WTC11 (cell line): Measurements from ENCODE around the gene ANKRD53. TPM values are rescaled to one million over a fixed set of nuclear protein-coding genes. Genes with fewer than 3 reads are reported as not detected.

ENCODE experiments used
- ATAC-seq: fragments of 200-7000 bp; cut with Tn5 transposase; 2 replicates; pipeline ENCODE4 v1.10.0; 2021; ENCODE audit warnings: mild to moderate bottlenecking, moderate library complexity
- CTCF ChIA-PET: fragments of 300-600 bp; sonication (Branson Sonifier 250); formaldehyde crosslinking; loops from one replicate; lab custom pipeline; 2021; ENCODE audit warnings: antibody characterized with exemption; lab: Charles Lee
- POLR2A ChIA-PET: fragments of 350-600 bp; sonication (Branson Sonifier 250); formaldehyde crosslinking; loops from one replicate; lab custom pipeline; 2021; ENCODE audit warnings: antibody characterized with exemption; lab: Charles Lee
- DNase-seq: peaks from one replicate; pipeline ENCODE4 v3.0.0; 2021; ENCODE audit warnings: low spot score
- H3K27ac Mint-ChIP-seq: 2 replicates; pipeline ENCODE4 v1.8.0; 2021; ENCODE audit warnings: mixed read lengths
- H3K27me3 Mint-ChIP-seq: 2 replicates; pipeline ENCODE4 v1.8.0; 2021; ENCODE audit warnings: low read depth, mild to moderate bottlenecking, moderate library complexity, mixed read lengths
- H3K36me3 Mint-ChIP-seq: 2 replicates; pipeline ENCODE4 v1.8.0; 2021; ENCODE audit warnings: mixed read lengths
- H3K4me1 Mint-ChIP-seq: 2 replicates; pipeline ENCODE4 v1.8.0; 2022; ENCODE audit warnings: mixed read lengths
- H3K4me3 Mint-ChIP-seq: 2 replicates; pipeline ENCODE4 v1.8.0; 2021; ENCODE audit warnings: mild to moderate bottlenecking, moderate library complexity, mixed read lengths
- H3K9me3 Mint-ChIP-seq: 2 replicates; pipeline ENCODE4 v1.8.0; 2021; ENCODE audit warnings: mixed read lengths
- ATF1 ChIP-seq: sonication (generic); formaldehyde crosslinking; IDR thresholded peaks from 2 replicates; pipeline ENCODE4 v1.8.1; 2023; ENCODE audit warnings: mild to moderate bottlenecking, moderate library complexity, missing genetic modification reagents
- ATF3 ChIP-seq: sonication (generic); formaldehyde crosslinking; conservative IDR thresholded peaks from 2 replicates; pipeline ENCODE4 v1.8.1; 2022; ENCODE audit warnings: mild to moderate bottlenecking, missing genetic modification reagents
- ATF6 ChIP-seq: sonication (generic); formaldehyde crosslinking; IDR thresholded peaks from 2 replicates; pipeline ENCODE4 v1.8.1; 2023; ENCODE audit warnings: mild to moderate bottlenecking, missing genetic modification reagents
- CBFB ChIP-seq: sonication (generic); formaldehyde crosslinking; IDR thresholded peaks from 2 replicates; pipeline ENCODE4 v1.8.1; 2022; ENCODE audit warnings: mild to moderate bottlenecking, low read depth, missing genetic modification reagents
- CREB1 ChIP-seq: sonication (generic); formaldehyde crosslinking; IDR thresholded peaks from 2 replicates; pipeline ENCODE4 v1.8.0; 2023; ENCODE audit warnings: mild to moderate bottlenecking, missing genetic modification reagents
- EMX1 ChIP-seq: fragments of 250-450 bp; sonication (Bioruptor Pico); IDR thresholded peaks from 2 replicates; pipeline ENCODE4 v1.8.0; 2021; ENCODE audit warnings: mild to moderate bottlenecking
- FOXK1 ChIP-seq: sonication (generic); formaldehyde crosslinking; IDR thresholded peaks from 2 replicates; pipeline ENCODE4 v1.8.0; 2022; ENCODE audit warnings: mild to moderate bottlenecking, moderate library complexity, missing genetic modification reagents
- FOXP1 ChIP-seq: sonication (generic); formaldehyde crosslinking; IDR thresholded peaks from 2 replicates; pipeline ENCODE4 v1.8.0; 2022; ENCODE audit warnings: missing genetic modification reagents, mild to moderate bottlenecking, moderate library complexity, borderline replicate concordance
- GABPB1 ChIP-seq: sonication (generic); formaldehyde crosslinking; IDR thresholded peaks from 2 replicates; pipeline ENCODE4 v1.8.1; 2023; ENCODE audit warnings: mild to moderate bottlenecking, missing genetic modification reagents
- GRHL2 ChIP-seq: fragments of 250-450 bp; sonication (Bioruptor Pico); IDR thresholded peaks from 2 replicates; pipeline ENCODE4 v1.8.0; 2022; ENCODE audit warnings: mild to moderate bottlenecking, moderate library complexity; ENCODE audit not compliant: insufficient replicate concordance, severe bottlenecking
- HMGXB4 ChIP-seq: sonication (generic); formaldehyde crosslinking; IDR thresholded peaks from 2 replicates; pipeline ENCODE4 v1.8.1; 2023; ENCODE audit warnings: mild to moderate bottlenecking, moderate library complexity, missing genetic modification reagents
- MAX ChIP-seq: sonication (generic); formaldehyde crosslinking; IDR thresholded peaks from 2 replicates; pipeline ENCODE4 v1.8.0; 2022; ENCODE audit warnings: mild to moderate bottlenecking, missing genetic modification reagents
- SMAD3 ChIP-seq: sonication (generic); formaldehyde crosslinking; IDR thresholded peaks from 2 replicates; pipeline ENCODE4 v1.8.0; 2022; ENCODE audit warnings: missing genetic modification reagents, mild to moderate bottlenecking, borderline replicate concordance
- STAT6 ChIP-seq: sonication (generic); formaldehyde crosslinking; conservative IDR thresholded peaks from 2 replicates; pipeline ENCODE4 v1.8.1; 2023; ENCODE audit warnings: mild to moderate bottlenecking, low read depth, missing genetic modification reagents, moderate library complexity
- ZBTB43 ChIP-seq: sonication (generic); formaldehyde crosslinking; IDR thresholded peaks from 2 replicates; pipeline ENCODE4 v1.8.1; 2023; ENCODE audit warnings: mild to moderate bottlenecking, missing genetic modification reagents
- ZNF396 ChIP-seq: fragments of 250-450 bp; sonication (Bioruptor Pico); IDR thresholded peaks from 2 replicates; pipeline ENCODE4 v1.8.0; 2021; ENCODE audit warnings: mild to moderate bottlenecking, moderate library complexity, borderline replicate concordance
- total RNA-seq: library from RNA; stranded (reverse); gene quantifications from 3 replicates; pipeline ENCODE4 v1.2.3, GENCODE V29; 2021

Gene ANKRD53
- total RNA-seq, 1 experiment from 2014 or later, result 0.81 TPM

GRCh38 chr2:71001592-71001927, 23.1 kb downstream of the ANKRD53 start:
- Mint-ChIP-seq H3K4me1 (peaks cover 18% of the 10 kb centered on the region), H3K4me3 (0 out of 2 replicates have a peak overlapping the region, but pooled peaks have one; percentile 43), H3K27me3 (peaks cover 42% of the 10 kb centered on the region), H3K9me3 (no peaks in the 10 kb centered on the region; the same call in 1 of the 2 replicates)
- CTCF ChIA-PET, result interaction anchor here (0.5 to 2.9 kb wide), 40 partner anchors 9 to 1022 kb away, joined by 3 to 68 read pairs (median 4); partner anchors contain the start of genes ADD2, ANKRD53, FIGLA and MCEE
- no peak for DNase-seq
- POLR2A ChIA-PET, result interaction anchor here (1.2 kb wide), 1 partner anchor 67 kb away, joined by 5 read pairs; the partner anchor contains the start of gene NAGK
- TF ChIP-seq FOXK1 (CRISPR knock-in tag), result no peak
- TF ChIP-seq MAX, result peak; percentile 56; the same call in 1 of the 2 replicates
- no peak for TF ChIP-seq ATF1
- TF ChIP-seq SMAD3 (CRISPR knock-in tag), result no peak
- TF ChIP-seq CBFB (CRISPR knock-in tag), result no peak
- no peak for TF ChIP-seq HMGXB4 (CRISPR knock-in tag)
- TF ChIP-seq ATF3 (CRISPR knock-in tag), result no peak
- 0 out of 2 replicates have a peak, but pooled peaks have one; percentile 36 for TF ChIP-seq FOXP1 (CRISPR knock-in tag)
- no peak for TF ChIP-seq CREB1 (CRISPR knock-in tag)
- no peak for TF ChIP-seq ZNF396 (CRISPR knock-in tag)
- no peak for TF ChIP-seq ATF6 (CRISPR knock-in tag)
- TF ChIP-seq GRHL2 (CRISPR knock-in tag), result no peak
- TF ChIP-seq STAT6 (CRISPR knock-in tag), result no peak
- no peak for TF ChIP-seq ZBTB43 (CRISPR knock-in tag)
- TF ChIP-seq, all 79 proteins: peak for 2
- ATAC-seq, result no peak
- Mint-ChIP-seq H3K27ac (no peak overlapping the region), H3K36me3 (no peaks in the 10 kb centered on the region)

GRCh38 chr2:71001981-71002570, 23.6 kb downstream of the ANKRD53 start:
- Mint-ChIP-seq H3K4me3 (peak overlapping the region; percentile 31), H3K27me3 (peaks cover 40% of the 10 kb centered on the region), H3K36me3 (no peaks in the 10 kb centered on the region), H3K4me1 (peaks cover 18% of the 10 kb centered on the region), H3K27ac (no peak overlapping the region), H3K9me3 (no peaks in the 10 kb centered on the region; the same call in 1 of the 2 replicates)
- DNase-seq (peak; percentile 63), ATAC-seq (peak; percentile 83)
- no peak for TF ChIP-seq EMX1 (CRISPR knock-in tag)
- peak; percentile 67 for TF ChIP-seq GABPB1 (CRISPR knock-in tag)
- CTCF ChIA-PET, result interaction anchor here (0.5 to 2.9 kb wide), 32 partner anchors 9 to 1021 kb away, joined by 3 to 68 read pairs (median 4); partner anchors contain the start of genes ADD2, ANKRD53, FIGLA and MCEE
- POLR2A ChIA-PET, result interaction anchor here (1.0 to 1.2 kb wide), 2 partner anchors 67 to 129 kb away, joined by 3 to 5 read pairs; partner anchors contain the start of gene NAGK
